Posterior vena cava (tissue), 2 donors: Measurements from ENCODE around the gene NDUFA6. TPM values are rescaled to one million over a fixed set of nuclear protein-coding genes. Genes with fewer than 3 reads are reported as not detected.
"Not testable (repeated sequence)": the region's sequence is repeated elsewhere in the genome, so short reads cannot be mapped to it uniquely, and the experiment has no call there.

ENCODE experiments used
- DNase-seq: peaks from one replicate; pipeline ENCODE4 v3.0.0-alpha.2; 2020; ENCODE audit warnings: low spot score
- intact Hi-C, 2 donors: fragments of 100-400 bp; cut with DNase I; formaldehyde crosslinking; loops; one replicate each; pipeline versions ENCODE4 v1.14.1 to v1.14.2; 2022 to 2023
- total RNA-seq, 2 donors: library from RNA; stranded (reverse); fragmentation: NEBNext Ultra II Directional; extraction: Animal tissue kit (Norgen Biotek cat#: 25700); gene quantifications; one replicate each; pipeline ENCODE4 v1.2.1, GENCODE V29; 2021
- donor health status: DM: yes; HTN: yes; CAD: no.
- donor health status: DM: yes; HTN: yes; CAD: no.

Gene NDUFA6
- total RNA-seq, 2 donors from 2014 or later, result 48.1 to 52.1 TPM

- intact Hi-C loops, result no loop called here
- no peak for DNase-seq
Observed at GRCh38 chr22:42074846-42075676, 15.5 kb downstream of the NDUFA6 start.

DNA sequence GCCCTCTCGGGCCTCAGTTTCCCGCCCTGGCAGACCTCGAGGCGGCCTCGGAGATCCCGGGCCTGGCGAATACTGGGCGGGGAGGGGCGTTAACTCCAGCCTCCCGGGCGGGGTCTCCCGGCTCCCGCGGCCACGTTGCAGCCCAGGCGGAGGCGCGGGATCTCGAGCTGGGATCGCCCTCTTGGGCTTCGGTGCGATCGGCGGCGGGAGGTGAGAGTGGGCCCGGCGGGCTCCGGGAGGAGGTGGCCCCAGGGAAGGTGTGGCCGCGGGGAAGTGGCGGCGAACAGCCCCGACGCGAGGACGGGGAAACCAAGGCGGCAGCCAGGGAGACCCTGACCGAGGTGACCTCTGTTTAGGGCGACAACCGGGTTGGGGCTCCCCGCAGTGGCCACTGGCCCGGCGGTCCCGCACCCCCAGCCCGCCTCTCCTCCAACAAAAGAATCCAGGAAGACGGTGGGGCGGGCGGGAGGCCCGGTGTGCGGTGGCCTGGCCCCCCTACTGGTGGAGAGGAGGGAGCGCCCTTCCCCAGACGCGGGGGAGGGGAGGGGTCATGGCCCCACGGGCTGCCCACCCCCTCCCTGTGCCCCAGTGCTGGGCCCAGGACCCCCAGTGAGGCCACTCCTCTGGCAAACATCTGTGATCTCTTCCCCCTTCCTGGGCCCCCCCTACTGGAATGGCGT, 16.3 kb downstream of the NDUFA6 start, which contains the start of gene PHETA2:
TSS of gene PHETA2 (plus strand) at position 117 of the 680 bp plus-strand sequence. CDS start 3,046 bp downstream, outside the sequence.
- DNase-seq, result peak; percentile 85
- intact Hi-C loops, result no loop called here

- intact Hi-C loops, result no loop called here
- no peak for DNase-seq
Observed at GRCh38 chr22:42073621-42074041, 16.9 kb downstream of the NDUFA6 start.

DNA sequence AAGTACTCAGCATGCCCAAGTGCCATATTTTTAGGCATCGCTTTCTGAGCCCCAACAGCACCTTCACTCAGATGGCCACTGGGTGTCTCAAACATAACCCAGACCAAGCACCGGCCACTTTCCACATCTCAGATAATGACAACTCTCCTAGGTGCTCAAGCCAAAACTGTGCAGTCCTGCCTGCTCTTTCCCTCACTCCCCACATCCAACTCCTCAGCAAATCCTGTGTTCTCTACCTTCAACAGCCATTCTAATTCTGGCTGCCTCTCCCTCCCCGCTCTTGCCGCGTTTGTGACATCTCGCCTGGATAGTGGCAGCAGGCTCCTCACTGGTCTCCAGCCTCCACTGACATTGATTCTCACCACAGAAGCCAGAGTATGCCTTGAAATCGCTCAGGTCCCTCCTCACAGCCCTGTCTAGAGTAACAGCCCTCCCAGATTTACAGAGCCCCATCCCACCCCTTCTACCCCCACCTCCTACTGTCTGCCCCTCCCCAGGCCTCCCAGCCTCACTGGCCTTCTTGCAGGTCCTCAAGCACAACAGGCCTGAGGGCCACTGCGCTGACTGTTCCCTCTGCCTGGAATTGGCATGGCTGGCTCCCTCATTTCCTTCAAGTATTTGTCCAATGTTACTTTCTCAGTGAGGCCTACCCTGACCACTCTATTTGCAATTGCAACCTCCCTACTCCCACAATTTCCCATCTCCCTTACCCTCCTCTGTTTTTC, 17.8 kb downstream of the NDUFA6 start:
- intact Hi-C loops, result no loop called here
- DNase-seq, result no peak

DNA sequence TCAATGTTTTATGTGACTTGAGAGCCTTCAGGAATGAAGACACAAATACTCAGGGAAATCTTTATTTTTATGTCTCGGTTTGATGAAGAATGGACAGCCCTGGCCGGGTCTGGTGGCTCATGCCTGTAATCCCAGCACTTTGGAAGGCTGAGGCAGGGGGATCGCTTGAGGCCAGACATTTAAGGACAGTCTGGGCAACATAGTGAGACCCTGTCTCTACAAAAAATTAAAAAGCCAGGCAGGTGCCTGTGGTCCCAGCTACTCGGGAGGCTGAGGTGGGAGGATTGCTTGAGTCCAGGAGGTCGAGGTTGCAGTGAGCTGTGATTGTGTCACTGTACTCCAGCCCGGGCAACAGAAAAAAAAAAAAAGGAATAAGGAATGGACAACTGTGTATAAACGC, 19.1 kb downstream of the NDUFA6 start:
- DNase-seq, intact Hi-C loops: not testable (repeated sequence)

DNA sequence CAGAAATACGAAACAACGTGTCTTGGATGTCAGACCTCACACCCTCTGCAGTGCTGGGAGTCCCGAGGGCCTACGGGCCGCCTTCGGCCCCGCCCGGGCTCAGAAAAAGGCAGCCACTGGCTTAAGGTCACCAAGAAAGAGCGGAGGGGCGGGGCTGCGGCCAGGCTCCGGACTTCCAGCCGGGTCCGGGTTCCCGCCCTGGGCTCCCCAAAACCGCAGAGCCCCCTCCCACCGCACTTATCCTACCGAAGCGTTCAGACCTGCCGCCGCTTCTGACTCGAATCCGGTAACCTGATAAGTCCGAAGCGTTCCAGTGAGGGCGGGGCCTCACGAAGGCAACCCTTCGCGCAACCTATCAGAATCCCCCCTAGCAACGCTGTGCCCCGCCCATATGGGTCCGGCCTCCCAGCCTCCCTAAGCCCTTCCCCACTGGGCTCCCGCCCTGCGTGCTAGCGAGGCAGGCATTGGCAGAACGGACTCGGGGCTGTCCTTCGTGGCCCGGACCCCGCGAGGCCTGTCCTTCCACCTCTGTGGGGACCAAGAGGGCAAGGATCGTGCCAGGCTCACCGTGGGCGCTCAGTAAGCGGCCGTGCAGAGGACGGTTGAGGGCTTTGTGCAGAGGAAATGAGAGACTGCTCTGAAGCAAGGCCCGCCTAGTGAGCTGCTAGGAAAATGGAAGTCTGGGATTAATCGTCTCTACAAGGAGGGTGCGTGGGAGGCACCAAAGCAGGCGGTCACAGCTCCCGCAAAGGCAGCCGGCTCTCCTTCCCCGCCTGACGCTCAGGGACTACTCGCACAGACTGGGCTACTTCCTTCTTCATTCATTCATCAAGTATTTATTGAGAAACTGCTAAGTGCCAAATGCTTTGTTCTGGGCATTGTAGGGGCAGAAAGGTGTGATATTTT, 19.8 kb downstream of the NDUFA6 start, which contains the start of gene NAGA:
TSS of gene NAGA (minus strand) at position 296 of the 906 bp plus-strand sequence. CDS start 515 bp downstream, outside the sequence.
- intact Hi-C loops, result no loop called here
- DNase-seq, result peak; percentile 98

GRCh38 chr22:42069801-42070516, 20.6 kb downstream of the NDUFA6 start:
- intact Hi-C loops, result loop anchor here in 1 of 2 donors (10.0 kb wide), 1 partner anchor 85 kb away; no protein-coding TSS in a partner anchor
- no peak for DNase-seq

- intact Hi-C loops, result loop anchor here in 1 of 2 donors (10.0 kb wide), 1 partner anchor 83 kb away; no protein-coding TSS in a partner anchor
- DNase-seq, result no peak
Observed at GRCh38 chr22:42068291-42068690, 22.3 kb downstream of the NDUFA6 start.

- DNase-seq, result no peak
- intact Hi-C loops, result loop anchor here in 1 of 2 donors (10.0 kb wide), 1 partner anchor 83 kb away; no protein-coding TSS in a partner anchor
Observed at GRCh38 chr22:42067671-42068251, 22.8 kb downstream of the NDUFA6 start.

DNA sequence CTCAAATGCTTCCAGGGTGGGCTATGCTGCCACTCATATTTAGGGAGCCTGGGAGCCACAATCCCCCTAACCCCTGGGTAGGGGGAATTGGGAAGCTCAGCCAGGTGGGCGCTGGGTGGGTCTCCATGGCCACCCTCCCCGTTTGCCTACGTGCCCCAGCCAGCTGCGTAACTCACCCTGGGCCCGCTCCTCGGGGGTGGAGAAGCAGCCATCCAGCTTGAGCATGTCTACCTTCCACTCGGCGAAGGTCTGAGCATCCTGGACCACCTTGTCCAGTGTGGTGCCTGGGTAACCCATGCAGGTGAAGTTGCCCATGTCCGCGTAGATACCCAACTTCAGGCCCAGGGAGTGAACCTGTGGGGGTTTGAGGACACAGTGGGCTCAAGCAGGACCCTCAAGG, 23.6 kb downstream of the NDUFA6 start:
- intact Hi-C loops, result loop anchor here in 1 of 2 donors (10.0 kb wide), 1 partner anchor 82 kb away; no protein-coding TSS in a partner anchor
- DNase-seq, result no peak

GRCh38 chr22:42066126-42066761, 24.3 kb downstream of the NDUFA6 start:
- intact Hi-C loops, result loop anchor here in 1 of 2 donors (10.0 kb wide), 1 partner anchor 81 kb away; no protein-coding TSS in a partner anchor
- DNase-seq, result no peak

- intact Hi-C loops, result loop anchor here in 1 of 2 donors (10.0 kb wide), 1 partner anchor 81 kb away; no protein-coding TSS in a partner anchor
- no peak for DNase-seq
Observed at GRCh38 chr22:42065438-42066125, 25.0 kb downstream of the NDUFA6 start.

GRCh38 chr22:42064629-42065028, 25.9 kb downstream of the NDUFA6 start:
- DNase-seq, result no peak
- intact Hi-C loops, result loop anchor here in 1 of 2 donors (10.0 kb wide), 1 partner anchor 80 kb away; no protein-coding TSS in a partner anchor

GRCh38 chr22:42062506-42063170, 27.9 kb downstream of the NDUFA6 start:
- intact Hi-C loops, result loop anchor here in 1 of 2 donors (10.0 kb wide), 1 partner anchor 78 kb away; no protein-coding TSS in a partner anchor
- no peak for DNase-seq

- intact Hi-C loops, result loop anchor here in 1 of 2 donors (10.0 kb wide), 1 partner anchor 76 kb away; no protein-coding TSS in a partner anchor
- no peak for DNase-seq
Observed at GRCh38 chr22:42061041-42061440, 29.5 kb downstream of the NDUFA6 start.
